Measurements from ENCODE around the gene MRPL32. TPM values are rescaled to one million over a fixed set of nuclear protein-coding genes. Genes with fewer than 3 reads are reported as not detected.

MRPL32 gene
- total RNA-seq, 4 donors from 2014 or later: 27.8 to 46.2 (median 30.7) TPM

- Histone ChIP-seq H3K27me3 (no peaks in the 10 kb centered on the region), H3K27ac (no peak overlapping the region), H3K9me3 (no peaks in the 10 kb centered on the region), H3K4me1 (no peaks in the 10 kb centered on the region), H3K36me3 (no peaks in the 10 kb centered on the region), H3K4me3 (no peak overlapping the region)
- no peak for DNase-seq
- TF ChIP-seq POLR2A (IDR thresholded peaks at IDR 0.05) (no peak), CTCF (IDR thresholded peaks at IDR 0.05) (no peak)
Observed at GRCh38 chr7:42947521-42947920, 15.3 kb downstream of the MRPL32 start.

GRCh38 chr7:42950417-42950816 lies 18.2 kb downstream of the MRPL32 start:
- no peaks in the 10 kb centered on the region for H3K27me3 ChIP-seq
- DNase-seq: no peak
- no peak overlapping the region for H3K27ac ChIP-seq
- H3K9me3 ChIP-seq: no peaks in the 10 kb centered on the region
- no peak for TF ChIP-seq CTCF (IDR thresholded peaks at IDR 0.05)
- no peak for TF ChIP-seq POLR2A (IDR thresholded peaks at IDR 0.05)
- H3K36me3 ChIP-seq: no peaks in the 10 kb centered on the region
- no peak overlapping the region for H3K4me3 ChIP-seq
- H3K4me1 ChIP-seq: no peaks in the 10 kb centered on the region

GRCh38 chr7:42952328-42952727 lies 20.2 kb downstream of the MRPL32 start:
- TF ChIP-seq CTCF (IDR thresholded peaks at IDR 0.05) (no peak), POLR2A (IDR thresholded peaks at IDR 0.05) (no peak)
- Histone ChIP-seq H3K27me3 (no peaks in the 10 kb centered on the region), H3K27ac (no peak overlapping the region), H3K4me3 (no peak overlapping the region), H3K9me3 (no peaks in the 10 kb centered on the region), H3K36me3 (no peaks in the 10 kb centered on the region), H3K4me1 (no peaks in the 10 kb centered on the region)
- DNase-seq: no peak

GRCh38 chr7:42953994-42954393 lies 21.8 kb downstream of the MRPL32 start:
- Histone ChIP-seq H3K27me3 (no peaks in the 10 kb centered on the region), H3K27ac (no peak overlapping the region), H3K4me1 (no peaks in the 10 kb centered on the region), H3K9me3 (no peaks in the 10 kb centered on the region), H3K4me3 (no peak overlapping the region), H3K36me3 (no peaks in the 10 kb centered on the region)
- no peak for DNase-seq
- no peak for TF ChIP-seq CTCF (IDR thresholded peaks at IDR 0.05)
- no peak for TF ChIP-seq POLR2A (IDR thresholded peaks at IDR 0.05)

GRCh38 chr7:42956062-42956461 lies 23.9 kb downstream of the MRPL32 start:
- TF ChIP-seq CTCF (IDR thresholded peaks at IDR 0.05) (no peak), POLR2A (IDR thresholded peaks at IDR 0.05) (no peak)
- H3K4me1 ChIP-seq: no peaks in the 10 kb centered on the region
- H3K27me3 ChIP-seq: no peaks in the 10 kb centered on the region
- no peaks in the 10 kb centered on the region for H3K9me3 ChIP-seq
- no peak for DNase-seq
- H3K4me3 ChIP-seq: no peak overlapping the region
- no peaks in the 10 kb centered on the region for H3K36me3 ChIP-seq
- no peak overlapping the region for H3K27ac ChIP-seq

GRCh38 chr7:42959549-42959948 lies 27.4 kb downstream of the MRPL32 start:
- no peaks in the 10 kb centered on the region for H3K36me3 ChIP-seq
- H3K27ac ChIP-seq: no peak overlapping the region
- H3K27me3 ChIP-seq: no peaks in the 10 kb centered on the region
- DNase-seq: no peak
- H3K9me3 ChIP-seq: no peaks in the 10 kb centered on the region
- H3K4me3 ChIP-seq: no peak overlapping the region
- no peaks in the 10 kb centered on the region for H3K4me1 ChIP-seq
- no peak for TF ChIP-seq CTCF (IDR thresholded peaks at IDR 0.05)
- no peak for TF ChIP-seq POLR2A (IDR thresholded peaks at IDR 0.05)
